A549 (cell line): ENCODE measurements around the gene VPS41.

Source experiments
- BHLHE40 ChIP-seq: IDR thresholded peaks from 2 replicates; pipeline ENCODE4 v1.6.1; 2012; ENCODE audit warnings: low read depth, low read length, inconsistent platforms
- CEBPB ChIP-seq, 2 experiments: fragments of >200 bp in 1 of 2; sonication (Bioruptor Twin) in 1 of 2; formaldehyde crosslinking in 1 of 2; IDR thresholded peaks; 2 replicates each; pipeline ENCODE4 v1.6.1; 2012 to 2016
- CHD2 ChIP-seq: fragments of 150-350 bp; IDR thresholded peaks from 2 replicates; pipeline ENCODE4 v1.6.1; 2014; ENCODE audit warnings: low read length; ENCODE audit not compliant: partially characterized antibody
- EP300 ChIP-seq, 2 experiments: fragments of >200 bp; sonication (Bioruptor Twin); formaldehyde crosslinking; IDR thresholded peaks; 2 replicates in 1 of 2; 3 replicates in 1 of 2; pipeline ENCODE4 v1.6.1; 2016 to 2017
- ESRRA ChIP-seq: fragments of 150-350 bp; IDR thresholded peaks from 2 replicates; pipeline ENCODE4 v1.6.1; 2014; ENCODE audit warnings: mild to moderate bottlenecking, low read length, borderline replicate concordance
- JUNB ChIP-seq: fragments of >200 bp; sonication (Bioruptor Twin); formaldehyde crosslinking; IDR thresholded peaks from 2 replicates; pipeline ENCODE4 v1.6.1; 2016
- POLR2A ChIP-seq: IDR thresholded peaks from 2 replicates; pipeline ENCODE4 v1.6.1; 2012; ENCODE audit warnings: mild to moderate bottlenecking, low read length
- TF ChIP-seq, protein P1 (sequence below): fragments of >200 bp; sonication (Bioruptor Twin); formaldehyde crosslinking; IDR thresholded peaks from 3 replicates; pipeline ENCODE4 v1.5.1; 2016
- TF ChIP-seq, protein P2 (sequence below): IDR thresholded peaks from 2 replicates; pipeline ENCODE4 v1.6.1; 2012
- TF ChIP-seq, protein P3 (sequence below): fragments of 200-600 bp; sonication (generic); IDR thresholded peaks from 2 replicates; pipeline ENCODE4 v1.6.1; 2016; ENCODE audit warnings: antibody characterized with exemption, mild to moderate bottlenecking, moderate library complexity
- TF ChIP-seq, protein P4 (sequence below): fragments of 150-350 bp; IDR thresholded peaks from 2 replicates; pipeline ENCODE4 v1.6.1; 2014; ENCODE audit warnings: low read depth, mild to moderate bottlenecking, low read length
- TF ChIP-seq, protein P5 (sequence below): fragments of 450-650 bp; IDR thresholded peaks from 2 replicates; pipeline ENCODE4 v1.6.1; 2014; ENCODE audit warnings: antibody characterized with exemption

DNA sequence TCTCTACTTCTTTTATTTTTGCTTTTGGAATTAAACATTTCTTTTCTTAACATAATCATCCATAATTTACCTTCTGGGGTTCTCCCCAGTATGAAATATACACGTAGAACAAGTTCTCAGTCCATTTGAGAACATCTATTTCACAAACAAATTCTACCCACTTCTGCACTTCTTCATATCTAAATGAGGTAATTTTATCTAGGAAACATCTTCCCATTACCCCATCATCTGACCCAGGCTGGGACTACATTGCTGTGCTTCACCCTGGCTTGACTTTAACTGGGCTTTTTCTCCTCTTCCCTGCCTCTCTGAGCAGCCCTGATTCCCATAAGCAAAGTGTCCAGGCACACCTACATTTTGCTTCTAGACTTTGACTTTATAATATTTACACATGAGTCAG, 234.5 kb downstream of the VPS41 start:
- no peak for TF ChIP-seq CHD2
- TF ChIP-seq, protein P1, sequence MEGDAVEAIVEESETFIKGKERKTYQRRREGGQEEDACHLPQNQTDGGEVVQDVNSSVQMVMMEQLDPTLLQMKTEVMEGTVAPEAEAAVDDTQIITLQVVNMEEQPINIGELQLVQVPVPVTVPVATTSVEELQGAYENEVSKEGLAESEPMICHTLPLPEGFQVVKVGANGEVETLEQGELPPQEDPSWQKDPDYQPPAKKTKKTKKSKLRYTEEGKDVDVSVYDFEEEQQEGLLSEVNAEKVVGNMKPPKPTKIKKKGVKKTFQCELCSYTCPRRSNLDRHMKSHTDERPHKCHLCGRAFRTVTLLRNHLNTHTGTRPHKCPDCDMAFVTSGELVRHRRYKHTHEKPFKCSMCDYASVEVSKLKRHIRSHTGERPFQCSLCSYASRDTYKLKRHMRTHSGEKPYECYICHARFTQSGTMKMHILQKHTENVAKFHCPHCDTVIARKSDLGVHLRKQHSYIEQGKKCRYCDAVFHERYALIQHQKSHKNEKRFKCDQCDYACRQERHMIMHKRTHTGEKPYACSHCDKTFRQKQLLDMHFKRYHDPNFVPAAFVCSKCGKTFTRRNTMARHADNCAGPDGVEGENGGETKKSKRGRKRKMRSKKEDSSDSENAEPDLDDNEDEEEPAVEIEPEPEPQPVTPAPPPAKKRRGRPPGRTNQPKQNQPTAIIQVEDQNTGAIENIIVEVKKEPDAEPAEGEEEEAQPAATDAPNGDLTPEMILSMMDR: no peak
- TF ChIP-seq, protein P2, sequence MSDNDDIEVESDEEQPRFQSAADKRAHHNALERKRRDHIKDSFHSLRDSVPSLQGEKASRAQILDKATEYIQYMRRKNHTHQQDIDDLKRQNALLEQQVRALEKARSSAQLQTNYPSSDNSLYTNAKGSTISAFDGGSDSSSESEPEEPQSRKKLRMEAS: no peak
- TF ChIP-seq, protein P3, sequence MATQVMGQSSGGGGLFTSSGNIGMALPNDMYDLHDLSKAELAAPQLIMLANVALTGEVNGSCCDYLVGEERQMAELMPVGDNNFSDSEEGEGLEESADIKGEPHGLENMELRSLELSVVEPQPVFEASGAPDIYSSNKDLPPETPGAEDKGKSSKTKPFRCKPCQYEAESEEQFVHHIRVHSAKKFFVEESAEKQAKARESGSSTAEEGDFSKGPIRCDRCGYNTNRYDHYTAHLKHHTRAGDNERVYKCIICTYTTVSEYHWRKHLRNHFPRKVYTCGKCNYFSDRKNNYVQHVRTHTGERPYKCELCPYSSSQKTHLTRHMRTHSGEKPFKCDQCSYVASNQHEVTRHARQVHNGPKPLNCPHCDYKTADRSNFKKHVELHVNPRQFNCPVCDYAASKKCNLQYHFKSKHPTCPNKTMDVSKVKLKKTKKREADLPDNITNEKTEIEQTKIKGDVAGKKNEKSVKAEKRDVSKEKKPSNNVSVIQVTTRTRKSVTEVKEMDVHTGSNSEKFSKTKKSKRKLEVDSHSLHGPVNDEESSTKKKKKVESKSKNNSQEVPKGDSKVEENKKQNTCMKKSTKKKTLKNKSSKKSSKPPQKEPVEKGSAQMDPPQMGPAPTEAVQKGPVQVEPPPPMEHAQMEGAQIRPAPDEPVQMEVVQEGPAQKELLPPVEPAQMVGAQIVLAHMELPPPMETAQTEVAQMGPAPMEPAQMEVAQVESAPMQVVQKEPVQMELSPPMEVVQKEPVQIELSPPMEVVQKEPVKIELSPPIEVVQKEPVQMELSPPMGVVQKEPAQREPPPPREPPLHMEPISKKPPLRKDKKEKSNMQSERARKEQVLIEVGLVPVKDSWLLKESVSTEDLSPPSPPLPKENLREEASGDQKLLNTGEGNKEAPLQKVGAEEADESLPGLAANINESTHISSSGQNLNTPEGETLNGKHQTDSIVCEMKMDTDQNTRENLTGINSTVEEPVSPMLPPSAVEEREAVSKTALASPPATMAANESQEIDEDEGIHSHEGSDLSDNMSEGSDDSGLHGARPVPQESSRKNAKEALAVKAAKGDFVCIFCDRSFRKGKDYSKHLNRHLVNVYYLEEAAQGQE: no peak
- no peak for TF ChIP-seq BHLHE40
- no peak for TF ChIP-seq JUNB
- TF ChIP-seq, protein P4, sequence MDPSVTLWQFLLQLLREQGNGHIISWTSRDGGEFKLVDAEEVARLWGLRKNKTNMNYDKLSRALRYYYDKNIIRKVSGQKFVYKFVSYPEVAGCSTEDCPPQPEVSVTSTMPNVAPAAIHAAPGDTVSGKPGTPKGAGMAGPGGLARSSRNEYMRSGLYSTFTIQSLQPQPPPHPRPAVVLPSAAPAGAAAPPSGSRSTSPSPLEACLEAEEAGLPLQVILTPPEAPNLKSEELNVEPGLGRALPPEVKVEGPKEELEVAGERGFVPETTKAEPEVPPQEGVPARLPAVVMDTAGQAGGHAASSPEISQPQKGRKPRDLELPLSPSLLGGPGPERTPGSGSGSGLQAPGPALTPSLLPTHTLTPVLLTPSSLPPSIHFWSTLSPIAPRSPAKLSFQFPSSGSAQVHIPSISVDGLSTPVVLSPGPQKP: no peak
- TF ChIP-seq ESRRA: no peak
- no peak for TF ChIP-seq EP300 (IDR thresholded peaks at IDR 0.05)
- TF ChIP-seq POLR2A: no peak
- TF ChIP-seq CEBPB (IDR thresholded peaks at IDR 0.05): no peak
- TF ChIP-seq, protein P5, sequence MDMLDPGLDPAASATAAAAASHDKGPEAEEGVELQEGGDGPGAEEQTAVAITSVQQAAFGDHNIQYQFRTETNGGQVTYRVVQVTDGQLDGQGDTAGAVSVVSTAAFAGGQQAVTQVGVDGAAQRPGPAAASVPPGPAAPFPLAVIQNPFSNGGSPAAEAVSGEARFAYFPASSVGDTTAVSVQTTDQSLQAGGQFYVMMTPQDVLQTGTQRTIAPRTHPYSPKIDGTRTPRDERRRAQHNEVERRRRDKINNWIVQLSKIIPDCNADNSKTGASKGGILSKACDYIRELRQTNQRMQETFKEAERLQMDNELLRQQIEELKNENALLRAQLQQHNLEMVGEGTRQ: no peak
